ENCODE data around the gene TESK1.
"Not testable (repeated sequence)": the region's sequence is repeated elsewhere in the genome, so short reads cannot be mapped to it uniquely, and the experiment has no call there.

DNA sequence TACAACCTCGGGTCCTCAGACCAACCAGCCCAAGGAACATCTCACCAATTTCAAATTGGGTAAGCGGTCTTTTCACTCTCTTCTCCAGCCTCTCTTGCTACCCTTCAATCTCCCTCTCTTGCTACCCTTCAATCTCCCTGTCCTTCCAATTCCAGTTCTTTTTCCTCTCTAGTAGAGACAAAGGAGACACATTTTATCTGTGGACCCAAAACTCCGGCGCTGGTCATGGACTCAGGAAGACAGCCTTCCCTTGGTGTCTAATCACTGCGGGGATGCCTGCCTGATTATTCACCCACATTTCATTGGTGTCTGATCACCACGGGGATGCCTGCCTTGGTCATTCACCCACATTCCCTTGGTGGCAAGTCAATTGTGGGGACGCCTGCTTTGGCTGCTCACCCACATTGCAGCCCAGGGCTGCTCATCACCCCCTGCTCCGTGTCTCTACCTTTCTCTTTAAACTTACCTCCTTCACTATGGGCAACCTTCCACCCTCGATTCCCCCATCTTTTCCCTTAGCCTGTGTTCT is 32.4 kb downstream of the TESK1 start:
- TF ChIP-seq, protein P1, sequence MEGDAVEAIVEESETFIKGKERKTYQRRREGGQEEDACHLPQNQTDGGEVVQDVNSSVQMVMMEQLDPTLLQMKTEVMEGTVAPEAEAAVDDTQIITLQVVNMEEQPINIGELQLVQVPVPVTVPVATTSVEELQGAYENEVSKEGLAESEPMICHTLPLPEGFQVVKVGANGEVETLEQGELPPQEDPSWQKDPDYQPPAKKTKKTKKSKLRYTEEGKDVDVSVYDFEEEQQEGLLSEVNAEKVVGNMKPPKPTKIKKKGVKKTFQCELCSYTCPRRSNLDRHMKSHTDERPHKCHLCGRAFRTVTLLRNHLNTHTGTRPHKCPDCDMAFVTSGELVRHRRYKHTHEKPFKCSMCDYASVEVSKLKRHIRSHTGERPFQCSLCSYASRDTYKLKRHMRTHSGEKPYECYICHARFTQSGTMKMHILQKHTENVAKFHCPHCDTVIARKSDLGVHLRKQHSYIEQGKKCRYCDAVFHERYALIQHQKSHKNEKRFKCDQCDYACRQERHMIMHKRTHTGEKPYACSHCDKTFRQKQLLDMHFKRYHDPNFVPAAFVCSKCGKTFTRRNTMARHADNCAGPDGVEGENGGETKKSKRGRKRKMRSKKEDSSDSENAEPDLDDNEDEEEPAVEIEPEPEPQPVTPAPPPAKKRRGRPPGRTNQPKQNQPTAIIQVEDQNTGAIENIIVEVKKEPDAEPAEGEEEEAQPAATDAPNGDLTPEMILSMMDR (IDR thresholded peaks at IDR 0.05) = not testable (repeated sequence)
- TF ChIP-seq EZH2, EZH2phosphoT487 (IDR thresholded peaks at IDR 0.05): not testable (repeated sequence)

Measured in neural progenitor cell (in vitro differentiated cells).